Nephron progenitor cell (in vitro differentiated cells): Measurements from ENCODE around the gene ZNF320.
"Not testable (repeated sequence)": the region's sequence is repeated elsewhere in the genome, so short reads cannot be mapped to it uniquely, and the experiment has no call there.

Experiments
- DNase-seq: peaks from one replicate; pipeline ENCODE4 v3.0.0; 2021
- H3K27ac Mint-ChIP-seq: 2 replicates; pipeline ENCODE4 v1.8.0; 2021; ENCODE audit warnings: mild to moderate bottlenecking, moderate library complexity, mixed read lengths
- H3K27me3 Mint-ChIP-seq: 2 replicates; pipeline ENCODE4 v1.8.0; 2021; ENCODE audit warnings: mild to moderate bottlenecking, low read depth, mixed read lengths; ENCODE audit not compliant: poor library complexity
- H3K36me3 Mint-ChIP-seq: 2 replicates; pipeline ENCODE4 v1.8.0; 2021; ENCODE audit warnings: low read depth, mixed read lengths
- H3K4me1 Mint-ChIP-seq: 2 replicates; pipeline ENCODE4 v1.8.0; 2021; ENCODE audit warnings: mixed read lengths
- H3K4me3 Mint-ChIP-seq: 2 replicates; pipeline ENCODE4 v1.8.0; 2021; ENCODE audit warnings: mild to moderate bottlenecking, moderate library complexity, mixed read lengths
- H3K9me3 Mint-ChIP-seq: 2 replicates; pipeline ENCODE4 v1.8.0; 2021; ENCODE audit warnings: mild to moderate bottlenecking, moderate library complexity, mixed read lengths
- CTCF ChIP-seq: fragments of 200-600 bp; sonication (generic); IDR thresholded peaks from 2 replicates; pipeline ENCODE4 v1.5.0; 2021; ENCODE audit warnings: antibody characterized with exemption

Gene ZNF320

GRCh38 chr19:52880895-52881389 lies 16.5 kb downstream of the ZNF320 start:
- Mint-ChIP-seq H3K4me3 (no peak overlapping the region), H3K4me1 (no peaks in the 10 kb centered on the region), H3K27ac (no peak overlapping the region), H3K36me3 (peaks cover 87% of the 10 kb centered on the region), H3K27me3 (no peaks in the 10 kb centered on the region), H3K9me3 (peaks cover 80% of the 10 kb centered on the region)
- DNase-seq = no peak
- no peak for TF ChIP-seq CTCF

GRCh38 chr19:52872996-52873395 lies 24.4 kb downstream of the ZNF320 start:
- peaks cover 16% of the 10 kb centered on the region for H3K9me3 Mint-ChIP-seq
- DNase-seq, H3K4me1 Mint-ChIP-seq: not testable (repeated sequence)

GRCh38 chr19:52871466-52871865 lies 26.0 kb downstream of the ZNF320 start:
- Mint-ChIP-seq H3K27ac (no peak overlapping the region), H3K36me3 (peaks cover 15% of the 10 kb centered on the region), H3K4me1 (no peaks in the 10 kb centered on the region), H3K4me3 (no peak overlapping the region), H3K9me3 (peaks cover 3% of the 10 kb centered on the region), H3K27me3 (peaks cover 6% of the 10 kb centered on the region)
- no peak for DNase-seq
- TF ChIP-seq CTCF = no peak

More at GRCh38 chr19:52872996-52873395, 24.4 kb downstream of the ZNF320 start:
- not testable (repeated sequence) for H3K4me3 Mint-ChIP-seq, H3K27me3 Mint-ChIP-seq, H3K27ac Mint-ChIP-seq
- H3K36me3 Mint-ChIP-seq = peaks cover 22% of the 10 kb centered on the region

GRCh38 chr19:52868031-52868430 lies 29.4 kb downstream of the ZNF320 start:
- H3K27ac Mint-ChIP-seq, DNase-seq, H3K27me3 Mint-ChIP-seq, H3K4me3 Mint-ChIP-seq, H3K9me3 Mint-ChIP-seq, H3K4me1 Mint-ChIP-seq: not testable (repeated sequence)
- peaks cover 11% of the 10 kb centered on the region for H3K36me3 Mint-ChIP-seq

GRCh38 chr19:52857378-52858191 lies 39.9 kb downstream of the ZNF320 start, which contains the start of gene ZNF468:
ZNF468 (minus strand) TSS chr19:52857619; CDS start chr19:52854272, 3,347 bp downstream.
- Mint-ChIP-seq H3K27ac (peak within 1 kb of the TSS; percentile 36), H3K4me1 (peaks cover 30% of the 10 kb centered on the region), H3K27me3 (peaks cover 10% of the 10 kb centered on the region), H3K4me3 (peak within 1 kb of the TSS; percentile 90), H3K36me3 (peaks cover 26% of the 10 kb centered on the region)
- not testable (repeated sequence) for H3K9me3 Mint-ChIP-seq
- peak; percentile 75 for DNase-seq

- peaks cover 10% of the 10 kb centered on the region for H3K27me3 Mint-ChIP-seq
- peak; percentile 14 for DNase-seq
- H3K9me3 Mint-ChIP-seq, H3K27ac Mint-ChIP-seq: not testable (repeated sequence)
- H3K4me1 Mint-ChIP-seq = peaks cover 30% of the 10 kb centered on the region
- H3K4me3 Mint-ChIP-seq = peak overlapping the region; percentile 90
- peaks cover 30% of the 10 kb centered on the region for H3K36me3 Mint-ChIP-seq
Measured at GRCh38 chr19:52856540-52857377, 40.7 kb downstream of the ZNF320 start.
